Renal pelvis (tissue), 12 donors: ENCODE measurements around the gene MYLK3. TPM values are rescaled to one million over a fixed set of nuclear protein-coding genes. Genes with fewer than 3 reads are reported as not detected.
A peak's percentile ranks its signal among the peaks of the same experiment; 100 is the strongest.
"Not testable (repeated sequence)": the region's sequence is repeated elsewhere in the genome, so short reads cannot be mapped to it uniquely, and the experiment has no call there.

Source experiments
- DNase-seq: peaks from one replicate; pipeline ENCODE4 v3.0.0-alpha.2; 2013
- long read RNA-seq, 16 experiments: transcript quantifications; one replicate each; lab custom pipeline, GENCODE V29; 2026
- polyA plus RNA-seq, 3 donors: library from polyadenylated mRNA; unstranded; fragments of 120-200 nt; gene quantifications; one replicate each; pipeline ENCODE4 v1.2.1, GENCODE V29; 2013; ENCODE audit not compliant: insufficient read length in 3 of 3

Gene MYLK3
- 1 to 10 TPM in 2 of 3 donors, under 1 TPM in 1; 0.67 to 1.8 (median 1.0) TPM for polyA plus RNA-seq
- long read RNA-seq, donor 1 = 0 reads
- long read RNA-seq, donor 2 = 0 reads
- long read RNA-seq, donor 3 = 0 reads
- long read RNA-seq, donor 4 = 0 reads
- long read RNA-seq, donor 5 = 0 reads
- long read RNA-seq, donor 6 = 0 reads
- long read RNA-seq, donor 7 = 0 reads
- long read RNA-seq, donor 8 = 0 reads
- long read RNA-seq, donor 9 = 0 reads
- long read RNA-seq, donor 10 = 0 reads
- long read RNA-seq, donor 11 = 0 reads
- long read RNA-seq, donor 12 = 0 reads
- long read RNA-seq, donor 13 = 0 reads
- long read RNA-seq, donor 14 = 0 reads
- long read RNA-seq, donor 15 = 0 reads
- long read RNA-seq, donor 16 = 0 reads

GRCh38 chr16:46747777-46748651, at the start of gene MYLK3:
TSS of gene MYLK3 (minus strand) at chr16:46748344. CDS start at chr16:46748193, 151 bp downstream.
- no peak for DNase-seq

- no peak for DNase-seq
These were observed 49.4 kb upstream of the MYLK3 start for GRCh38 chr16:46797501-46797900.

- DNase-seq = no peak
These were observed 48.7 kb upstream of the MYLK3 start for GRCh38 chr16:46796764-46797269.

GRCh38 chr16:46793841-46794240, 45.7 kb upstream of the MYLK3 start:
- no peak for DNase-seq

- DNase-seq = no peak
These were observed 42.6 kb upstream of the MYLK3 start for GRCh38 chr16:46790599-46791270.

GRCh38 chr16:46789499-46790414, 41.6 kb upstream of the MYLK3 start:
- DNase-seq = peak; percentile 24

- no peak for DNase-seq
These were observed 40.8 kb upstream of the MYLK3 start for GRCh38 chr16:46788891-46789474.

GRCh38 chr16:46787909-46788308, 39.8 kb upstream of the MYLK3 start:
- DNase-seq = no peak

GRCh38 chr16:46785076-46785845, 37.1 kb upstream of the MYLK3 start:
- DNase-seq = no peak

GRCh38 chr16:46784569-46784968, 36.4 kb upstream of the MYLK3 start:
- DNase-seq = not testable (repeated sequence)

GRCh38 chr16:46783800-46784199, 35.7 kb upstream of the MYLK3 start:
- no peak for DNase-seq

GRCh38 chr16:46782320-46782719, 34.2 kb upstream of the MYLK3 start:
- no peak for DNase-seq

- DNase-seq = no peak
These were observed 29.7 kb upstream of the MYLK3 start for GRCh38 chr16:46777804-46778203.

- no peak for DNase-seq
These were observed 27.1 kb upstream of the MYLK3 start for GRCh38 chr16:46775214-46775613.

- no peak for DNase-seq
These were observed 26.6 kb upstream of the MYLK3 start for GRCh38 chr16:46774743-46775177.

GRCh38 chr16:46772463-46772862, 24.3 kb upstream of the MYLK3 start:
- no peak for DNase-seq

- no peak for DNase-seq
These were observed 20.7 kb upstream of the MYLK3 start for GRCh38 chr16:46768809-46769208.

GRCh38 chr16:46765050-46765449, 16.9 kb upstream of the MYLK3 start:
- DNase-seq = no peak

- no peak for DNase-seq
These were observed 15.0 kb upstream of the MYLK3 start for GRCh38 chr16:46763147-46763546.

- no peak for DNase-seq
These were observed 14.4 kb upstream of the MYLK3 start for GRCh38 chr16:46762583-46762982.
